Breast epithelium (tissue), 4 donors: ENCODE measurements around the gene TUBA1C. TPM values are rescaled to one million over a fixed set of nuclear protein-coding genes. Genes with fewer than 3 reads are reported as not detected.
"Not testable (repeated sequence)": the region's sequence is repeated elsewhere in the genome, so short reads cannot be mapped to it uniquely, and the experiment has no call there.

Source experiments
- DNase-seq, 2 donors: peaks; one replicate each; pipeline ENCODE4 v3.0.0-alpha.2; 2019; ENCODE audit warnings: low spot score in 2 of 2
- H3K27ac ChIP-seq, 2 donors: fragments of 200-600 bp; sonication (generic) in 1 of 2; one replicate each; pipeline ENCODE4 v1.5.1; 2016 to 2019; ENCODE audit warnings: mild to moderate bottlenecking in 1 of 2
- H3K27me3 ChIP-seq, 2 donors: fragments of 200-600 bp; sonication (generic) in 1 of 2; one replicate each; pipeline versions ENCODE4 v1.5.1 to v1.6.0; 2017 to 2019; ENCODE audit warnings: control low read depth in 1 of 2, mild to moderate bottlenecking in 1 of 2
- H3K36me3 ChIP-seq: fragments of 200-600 bp; one replicate; pipeline ENCODE4 v1.5.1; 2019
- H3K4me1 ChIP-seq, 2 donors: fragments of 200-600 bp; sonication (generic); one replicate each; pipeline ENCODE4 v1.5.1; 2016 to 2019; ENCODE audit warnings: control low read depth in 1 of 2
- H3K4me3 ChIP-seq, 3 donors: fragments of 200-600 bp; sonication (generic); 1 replicate in 2 of 3; 2 replicates in 1 of 3; pipeline ENCODE4 v1.5.1; 2016 to 2019; ENCODE audit warnings: mild to moderate bottlenecking in 3 of 3, moderate library complexity in 2 of 3
- H3K9me3 ChIP-seq, 2 donors: fragments of 200-600 bp; sonication (generic) in 1 of 2; one replicate each; pipeline ENCODE4 v1.5.1; 2016 to 2019; ENCODE audit warnings: control low read depth in 1 of 2
- CTCF ChIP-seq, 3 donors: fragments of 450-650 bp; IDR thresholded peaks; one replicate each; pipeline ENCODE4 v1.5.1; 2016 to 2017; ENCODE audit warnings: antibody characterized with exemption in 3 of 3, mild to moderate bottlenecking in 3 of 3, moderate library complexity in 3 of 3
- POLR2A ChIP-seq: fragments of 450-650 bp; IDR thresholded peaks from one replicate; pipeline ENCODE4 v1.6.1; 2016; ENCODE audit warnings: antibody characterized with exemption, mild to moderate bottlenecking, moderate library complexity
- POLR2AphosphoS5 ChIP-seq, 3 donors: sonication (generic); formaldehyde crosslinking; IDR thresholded peaks; one replicate each; pipeline ENCODE4 v1.6.1; 2017; ENCODE audit warnings: antibody characterized with exemption in 3 of 3
- intact Hi-C: fragments of 100-400 bp; cut with DNase I; formaldehyde crosslinking; loops from one replicate; pipeline ENCODE4 v1.15.1; 2023; ENCODE audit warnings: low total_unique reads
- total RNA-seq, 3 donors: library from RNA; depleted of rRNA; stranded (reverse); fragments of >200 nt; gene quantifications; one replicate each; pipeline ENCODE4 v1.1.0, GENCODE V29; 2016

The TUBA1C gene
- total RNA-seq, 3 donors from 2014 or later, result 91.9 to 123 (median 97.3) TPM

GRCh38 chr12:49274396-49275069 is 9.7 kb downstream of the TUBA1C start:
- DNase-seq, result no peak
- H3K4me3 ChIP-seq, result no peak overlapping the region
- intact Hi-C loops, result no loop called here
- no peak overlapping the region for H3K27ac ChIP-seq
- H3K27me3 ChIP-seq, result no peaks in the 10 kb centered on the region
- H3K9me3 ChIP-seq, result no peaks in the 10 kb centered on the region
- TF ChIP-seq POLR2AphosphoS5 (IDR thresholded peaks at IDR 0.05) (no peak), POLR2A (no peak), CTCF (IDR thresholded peaks at IDR 0.05) (no peak)
- H3K36me3 ChIP-seq, result no peaks in the 10 kb centered on the region
- no peaks in the 10 kb centered on the region for H3K4me1 ChIP-seq

- TF ChIP-seq POLR2A (no peak), POLR2AphosphoS5 (IDR thresholded peaks at IDR 0.05) (no peak), CTCF (IDR thresholded peaks at IDR 0.05) (no peak)
- no peak for DNase-seq
- Histone ChIP-seq H3K27ac (no peak overlapping the region), H3K4me1 (no peaks in the 10 kb centered on the region), H3K9me3 (no peaks in the 10 kb centered on the region), H3K27me3 (no peaks in the 10 kb centered on the region), H3K36me3 (no peaks in the 10 kb centered on the region), H3K4me3 (no peak overlapping the region)
- intact Hi-C loops, result no loop called here
Measured at GRCh38 chr12:49276304-49277290, 11.7 kb downstream of the TUBA1C start.

GRCh38 chr12:49277466-49277865 is 12.6 kb downstream of the TUBA1C start:
- intact Hi-C loops, result no loop called here
- Histone ChIP-seq H3K4me3 (no peak overlapping the region), H3K27ac (no peak overlapping the region), H3K36me3 (no peaks in the 10 kb centered on the region), H3K27me3 (no peaks in the 10 kb centered on the region), H3K4me1 (no peaks in the 10 kb centered on the region), H3K9me3 (no peaks in the 10 kb centered on the region)
- TF ChIP-seq POLR2AphosphoS5 (IDR thresholded peaks at IDR 0.05), result no peak
- no peak for TF ChIP-seq CTCF (IDR thresholded peaks at IDR 0.05)
- no peak for DNase-seq

- no peaks in the 10 kb centered on the region for H3K9me3 ChIP-seq
- no peak overlapping the region for H3K27ac ChIP-seq
- no peak for TF ChIP-seq POLR2A
- TF ChIP-seq CTCF (IDR thresholded peaks at IDR 0.05), result no peak
- TF ChIP-seq POLR2AphosphoS5 (IDR thresholded peaks at IDR 0.05), result no peak
- no peaks in the 10 kb centered on the region for H3K36me3 ChIP-seq
- H3K4me1 ChIP-seq, result no peaks in the 10 kb centered on the region
- no peaks in the 10 kb centered on the region for H3K27me3 ChIP-seq
- intact Hi-C loops, result no loop called here
- DNase-seq, result no peak
- no peak overlapping the region for H3K4me3 ChIP-seq
Measured at GRCh38 chr12:49279706-49280159, 14.9 kb downstream of the TUBA1C start.

GRCh38 chr12:49280545-49280944 is 15.7 kb downstream of the TUBA1C start:
- DNase-seq, H3K4me1 ChIP-seq, H3K9me3 ChIP-seq, intact Hi-C loops, H3K36me3 ChIP-seq, H3K4me3 ChIP-seq, H3K27ac ChIP-seq, H3K27me3 ChIP-seq: not testable (repeated sequence)
